SJSA1 (cell line): Measurements from ENCODE around the gene ATF3. TPM values are rescaled to one million over a fixed set of nuclear protein-coding genes. Genes with fewer than 3 reads are reported as not detected.

Experiments used
- DNase-seq, 2 experiments: peaks; one replicate each; pipeline ENCODE4 v3.0.0-alpha.2; 2015 to 2020; ENCODE audit warnings: low spot score in 2 of 2, low read depth in 1 of 2
- H3K27ac ChIP-seq: fragments of 250-450 bp; sonication (Bioruptor Pico); 2 replicates; pipeline ENCODE4 v1.5.1; 2020; ENCODE audit warnings: mild to moderate bottlenecking, moderate library complexity
- H3K27me3 ChIP-seq: fragments of 250-450 bp; sonication (Bioruptor Pico); replicated peaks from 2 replicates; pipeline ENCODE4 v1.5.1; 2020; ENCODE audit warnings: mild to moderate bottlenecking, moderate library complexity
- H3K36me3 ChIP-seq: fragments of 250-450 bp; sonication (Bioruptor Pico); 2 replicates; pipeline ENCODE4 v1.5.1; 2020; ENCODE audit warnings: mild to moderate bottlenecking
- H3K4me1 ChIP-seq: fragments of 250-450 bp; sonication (Bioruptor Pico); replicated peaks from 2 replicates; pipeline ENCODE4 v1.6.1; 2021; ENCODE audit warnings: mild to moderate bottlenecking
- H3K4me3 ChIP-seq: fragments of 250-450 bp; sonication (Bioruptor Pico); 2 replicates; pipeline ENCODE4 v1.5.1; 2020; ENCODE audit warnings: mild to moderate bottlenecking
- H3K9me3 ChIP-seq: fragments of 250-450 bp; sonication (Bioruptor Pico); replicated peaks from 2 replicates; pipeline ENCODE4 v1.5.1; 2020; ENCODE audit warnings: mild to moderate bottlenecking
- total RNA-seq: library from RNA; depleted of rRNA; stranded (reverse); fragments of >200 nt; shearing (Covaris generic); gene quantifications from 2 replicates; pipeline ENCODE4 v1.2.3, GENCODE V29; 2014

ATF3 gene
- total RNA-seq, 1 experiment from 2014 or later, result 14.9 TPM

GRCh38 chr1:212581034-212581433 is 27.5 kb upstream of the ATF3 start:
- DNase-seq, result no peak
- Histone ChIP-seq H3K27me3 (no peaks in the 10 kb centered on the region), H3K27ac (no peak overlapping the region), H3K4me3 (no peak overlapping the region), H3K4me1 (peaks cover 12% of the 10 kb centered on the region), H3K9me3 (no peaks in the 10 kb centered on the region), H3K36me3 (no peaks in the 10 kb centered on the region)

DNA sequence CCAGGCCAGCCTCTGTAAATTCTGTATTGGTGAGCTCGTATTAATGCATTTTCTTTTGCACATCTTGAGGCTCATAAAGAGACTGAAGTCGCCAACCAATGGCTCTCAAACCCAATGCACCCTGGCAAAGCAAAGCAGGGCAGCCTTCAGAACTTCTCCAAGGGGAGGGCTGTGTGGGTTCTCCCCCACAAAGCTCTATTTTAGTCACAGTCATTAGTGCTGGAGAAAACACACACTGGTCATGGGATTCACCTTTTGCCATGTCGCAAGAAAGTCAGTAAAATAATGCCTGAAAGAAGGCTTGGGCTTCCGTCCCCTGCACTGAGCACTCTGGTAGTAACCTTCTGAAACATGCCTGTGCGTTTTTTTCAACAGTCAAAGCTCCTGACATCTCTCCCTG is 26.3 kb upstream of the ATF3 start:
- H3K9me3 ChIP-seq, result no peaks in the 10 kb centered on the region
- H3K4me3 ChIP-seq, result no peak overlapping the region
- no peak for DNase-seq
- peaks cover 12% of the 10 kb centered on the region for H3K4me1 ChIP-seq
- H3K36me3 ChIP-seq, result no peaks in the 10 kb centered on the region
- H3K27me3 ChIP-seq, result no peaks in the 10 kb centered on the region
- no peak overlapping the region for H3K27ac ChIP-seq

GRCh38 chr1:212582808-212583615 is 25.5 kb upstream of the ATF3 start:
- Histone ChIP-seq H3K27ac (no peak overlapping the region), H3K36me3 (no peaks in the 10 kb centered on the region), H3K9me3 (no peaks in the 10 kb centered on the region), H3K27me3 (no peaks in the 10 kb centered on the region), H3K4me3 (no peak overlapping the region), H3K4me1 (peaks cover 12% of the 10 kb centered on the region)
- no peak for DNase-seq

DNA sequence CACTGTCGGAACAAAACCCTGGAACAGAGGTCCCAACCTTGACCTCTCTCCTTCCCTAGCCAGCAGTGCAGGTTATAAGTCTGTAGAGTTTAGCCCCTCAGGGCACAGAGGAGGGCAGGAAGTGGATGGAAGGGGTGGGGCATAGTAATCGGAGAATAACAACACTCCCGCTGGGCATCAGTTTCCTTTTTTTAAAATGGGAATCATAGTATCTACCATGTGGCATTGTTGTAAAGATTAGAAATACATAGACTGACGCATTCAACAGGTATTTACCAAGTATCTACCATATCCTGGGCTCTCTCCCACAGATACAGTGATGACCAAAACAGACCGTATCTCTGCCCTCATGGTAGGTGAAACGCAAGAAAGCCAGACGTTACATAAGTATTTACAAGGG is 24.9 kb upstream of the ATF3 start:
- no peak overlapping the region for H3K4me3 ChIP-seq
- no peaks in the 10 kb centered on the region for H3K36me3 ChIP-seq
- no peaks in the 10 kb centered on the region for H3K9me3 ChIP-seq
- H3K27ac ChIP-seq, result no peak overlapping the region
- no peaks in the 10 kb centered on the region for H3K27me3 ChIP-seq
- H3K4me1 ChIP-seq, result peaks cover 12% of the 10 kb centered on the region
- no peak for DNase-seq

DNA sequence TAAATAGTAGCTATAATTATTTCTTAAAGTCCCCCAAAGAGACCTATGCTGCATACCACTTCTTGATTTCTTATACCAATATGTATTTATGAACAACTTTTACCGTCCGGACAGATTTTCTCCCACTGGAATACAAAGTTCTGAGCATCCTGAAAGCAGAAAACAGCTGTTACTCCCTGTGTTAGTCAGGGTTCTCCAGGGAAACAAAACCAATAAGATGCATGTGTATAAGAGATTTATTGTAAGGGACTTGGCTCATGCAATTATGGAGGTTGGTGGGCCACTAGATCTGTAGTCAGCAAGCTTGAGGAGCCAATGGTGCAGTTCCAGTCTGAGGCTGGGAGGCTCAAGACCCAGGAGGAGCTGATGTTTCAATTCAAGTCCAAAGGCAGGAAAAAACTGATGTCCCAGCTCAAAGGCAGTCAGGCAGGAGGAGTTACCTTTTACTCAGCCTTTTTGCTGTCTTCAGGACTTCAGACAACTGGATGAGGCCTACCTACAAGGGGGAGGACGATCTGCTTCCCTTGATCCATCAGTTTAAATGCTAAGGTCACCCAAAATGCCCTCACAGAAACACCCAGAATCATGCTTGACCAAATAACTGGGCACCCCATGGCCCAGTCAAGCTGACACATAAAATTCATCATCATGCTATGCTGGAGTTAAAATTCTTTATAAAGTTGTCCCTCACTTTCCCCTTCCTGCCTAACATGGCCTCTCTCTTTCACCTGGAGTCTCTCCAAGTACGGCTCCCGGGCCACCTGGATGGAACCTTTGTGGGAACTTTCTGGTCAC is 24.3 kb upstream of the ATF3 start:
- H3K9me3 ChIP-seq, result no peaks in the 10 kb centered on the region
- H3K27me3 ChIP-seq, result no peaks in the 10 kb centered on the region
- no peak overlapping the region for H3K27ac ChIP-seq
- H3K4me3 ChIP-seq, result no peak overlapping the region
- DNase-seq, result no peak
- no peaks in the 10 kb centered on the region for H3K36me3 ChIP-seq
- H3K4me1 ChIP-seq, result peaks cover 12% of the 10 kb centered on the region

DNA sequence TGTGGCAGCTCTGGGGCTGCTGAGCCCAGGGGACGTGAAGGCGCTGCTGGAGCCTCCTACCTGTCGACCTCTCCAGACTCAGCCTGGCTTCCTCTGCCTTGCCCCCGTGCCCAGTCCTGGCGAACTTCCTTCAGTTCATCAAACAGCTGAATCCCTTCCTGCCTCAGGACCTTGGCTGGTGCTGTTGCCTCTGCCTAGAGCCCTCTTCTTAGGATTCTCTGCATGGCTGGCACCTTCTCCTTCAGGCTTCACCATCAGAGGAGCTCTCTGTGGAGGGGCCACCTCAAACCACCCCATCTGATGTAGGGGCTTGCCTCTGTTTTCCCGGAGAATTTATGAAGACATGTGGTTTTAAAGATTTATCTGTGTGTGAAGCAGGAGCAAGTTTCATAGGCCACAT is 23.4 kb upstream of the ATF3 start:
- no peaks in the 10 kb centered on the region for H3K9me3 ChIP-seq
- peaks cover 4% of the 10 kb centered on the region for H3K4me1 ChIP-seq
- H3K27ac ChIP-seq, result no peak overlapping the region
- no peaks in the 10 kb centered on the region for H3K36me3 ChIP-seq
- H3K4me3 ChIP-seq, result no peak overlapping the region
- no peaks in the 10 kb centered on the region for H3K27me3 ChIP-seq
- no peak for DNase-seq

- no peaks in the 10 kb centered on the region for H3K9me3 ChIP-seq
- no peak for DNase-seq
- H3K27me3 ChIP-seq, result no peaks in the 10 kb centered on the region
- no peaks in the 10 kb centered on the region for H3K4me1 ChIP-seq
- no peaks in the 10 kb centered on the region for H3K36me3 ChIP-seq
- no peak overlapping the region for H3K4me3 ChIP-seq
- no peak overlapping the region for H3K27ac ChIP-seq
Observed at GRCh38 chr1:212586206-212587015, 22.1 kb upstream of the ATF3 start.

GRCh38 chr1:212587016-212587887 is 21.3 kb upstream of the ATF3 start:
- no peak overlapping the region for H3K4me3 ChIP-seq
- no peaks in the 10 kb centered on the region for H3K9me3 ChIP-seq
- no peaks in the 10 kb centered on the region for H3K27me3 ChIP-seq
- no peak overlapping the region for H3K27ac ChIP-seq
- no peaks in the 10 kb centered on the region for H3K36me3 ChIP-seq
- H3K4me1 ChIP-seq, result no peaks in the 10 kb centered on the region
- DNase-seq, result no peak

DNA sequence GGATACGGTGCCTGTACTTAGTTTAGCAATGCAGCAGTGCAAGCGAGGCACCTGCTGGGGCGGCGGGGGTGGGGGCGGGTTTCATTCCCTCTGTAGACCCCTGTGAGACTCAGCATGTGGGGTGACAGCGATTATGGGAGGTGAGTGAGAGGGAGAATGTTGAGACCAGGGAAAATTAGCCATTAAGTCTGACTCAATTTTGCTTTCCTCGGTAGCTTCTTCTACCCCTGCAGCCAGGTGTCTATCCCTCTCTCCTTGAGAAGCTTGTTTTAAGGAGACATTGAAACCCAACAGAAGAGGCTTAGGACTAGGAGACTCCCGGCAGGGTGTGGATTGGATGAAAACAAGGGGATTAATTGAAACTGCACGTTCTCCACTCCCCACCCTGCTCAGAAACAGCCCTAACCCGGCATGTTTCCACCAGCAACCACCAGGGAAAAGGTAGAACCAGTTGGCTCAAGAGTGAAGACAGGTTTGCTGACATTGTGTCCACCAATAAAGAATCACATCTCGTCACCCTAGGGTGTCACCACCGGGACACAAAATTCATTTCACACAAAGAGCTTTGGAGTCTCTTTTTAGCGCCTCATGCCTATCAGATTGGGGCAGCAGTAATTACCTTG is 20.6 kb upstream of the ATF3 start:
- Histone ChIP-seq H3K4me1 (no peaks in the 10 kb centered on the region), H3K36me3 (no peaks in the 10 kb centered on the region), H3K9me3 (no peaks in the 10 kb centered on the region), H3K4me3 (no peak overlapping the region), H3K27ac (no peak overlapping the region), H3K27me3 (no peaks in the 10 kb centered on the region)
- no peak for DNase-seq

- Histone ChIP-seq H3K4me3 (no peak overlapping the region), H3K27me3 (no peaks in the 10 kb centered on the region), H3K9me3 (no peaks in the 10 kb centered on the region), H3K4me1 (no peaks in the 10 kb centered on the region), H3K36me3 (no peaks in the 10 kb centered on the region), H3K27ac (no peak overlapping the region)
- no peak for DNase-seq
Observed at GRCh38 chr1:212589446-212589845, 19.1 kb upstream of the ATF3 start.

GRCh38 chr1:212591922-212592321 is 16.6 kb upstream of the ATF3 start:
- no peaks in the 10 kb centered on the region for H3K36me3 ChIP-seq
- no peak overlapping the region for H3K27ac ChIP-seq
- H3K4me1 ChIP-seq, result peaks cover 13% of the 10 kb centered on the region
- H3K9me3 ChIP-seq, result no peaks in the 10 kb centered on the region
- no peak for DNase-seq
- no peak overlapping the region for H3K4me3 ChIP-seq
- H3K27me3 ChIP-seq, result no peaks in the 10 kb centered on the region

- no peaks in the 10 kb centered on the region for H3K9me3 ChIP-seq
- peaks cover 22% of the 10 kb centered on the region for H3K4me1 ChIP-seq
- no peaks in the 10 kb centered on the region for H3K36me3 ChIP-seq
- no peaks in the 10 kb centered on the region for H3K27me3 ChIP-seq
- no peak overlapping the region for H3K4me3 ChIP-seq
- DNase-seq, result no peak
- H3K27ac ChIP-seq, result no peak overlapping the region
Observed at GRCh38 chr1:212593821-212594251, 14.7 kb upstream of the ATF3 start.

GRCh38 chr1:212594640-212595039 is 13.9 kb upstream of the ATF3 start:
- Histone ChIP-seq H3K4me3 (no peak overlapping the region), H3K4me1 (peaks cover 22% of the 10 kb centered on the region), H3K27me3 (no peaks in the 10 kb centered on the region), H3K27ac (peak overlapping the region; percentile 100; the same call in 1 of the 2 replicates), H3K36me3 (no peaks in the 10 kb centered on the region), H3K9me3 (no peaks in the 10 kb centered on the region)
- DNase-seq, result no peak
